ENCODE results near the gene CERS6. TPM values are rescaled to one million over a fixed set of nuclear protein-coding genes. Genes with fewer than 3 reads are reported as not detected.

Gene CERS6
- total and polyA plus RNA-seq, 2 of the 8 experiments (the other 6 are each of a cell fraction or from before 2014, with no cell fraction given) = 6.8 to 28.2 TPM

DNA sequence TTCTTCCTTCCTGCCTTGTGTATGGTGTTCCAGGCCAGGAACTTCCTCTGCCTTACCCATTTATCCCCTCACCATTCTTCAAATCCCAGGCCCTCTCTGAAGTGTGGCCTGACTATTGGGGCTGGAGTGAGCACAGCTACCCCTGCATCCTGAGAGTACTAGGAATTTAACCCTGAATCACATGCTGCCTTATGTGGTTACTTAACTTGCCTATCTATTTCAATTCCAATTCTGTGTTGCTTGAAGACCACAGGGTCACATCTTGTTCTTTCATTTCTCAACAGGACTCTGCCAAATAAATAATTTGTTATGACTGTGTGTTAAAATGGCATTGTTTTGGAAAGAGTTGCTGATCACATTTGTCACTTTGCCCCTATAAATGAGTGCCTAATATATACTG, 108.6 kb downstream of the CERS6 start:
- Histone ChIP-seq H3K27me3 (replicated peaks in 1 of 4; ENCODE audit: control insufficient read depth in 3 of 4, extremely low read depth in 1 of 4, insufficient read depth in 3 of 4, low read length in 3 of 4) (no peaks in the 10 kb centered on the region), H3K23ac (ENCODE audit: insufficient read length) (no peak overlapping the region), H3K23me2 (ENCODE audit: low read depth, low read length) (no peaks in the 10 kb centered on the region), H2AFZ (ENCODE audit: low read length) (no peak overlapping the region), H3K4ac (replicated peaks; ENCODE audit: insufficient read length, low read depth, low read length) (no peak overlapping the region), H2BK15ac (ENCODE audit: low read length) (no peak overlapping the region), H3K4me1 (replicated peaks in 1 of 4; ENCODE audit: control insufficient read depth in 3 of 4, insufficient read depth in 4 of 4, low read length in 3 of 4) (peaks cover 0 to 3% (median 0%) of the 10 kb centered on the region in 4 experiments; a peak in 1 of 7 replicates), H3K9ac (replicated peaks in 1 of 4; ENCODE audit: extremely low read depth in 1 of 4, low read depth in 3 of 4, low read length in 3 of 4) (no peak overlapping the region), H2AK5ac (ENCODE audit: low read depth, low read length) (no peak overlapping the region), H3K27ac (ENCODE audit: low read depth, low read length) (no peak overlapping the region), H3K14ac (ENCODE audit: insufficient read length) (no peak overlapping the region), H3K56ac (replicated peaks; ENCODE audit: insufficient read length, low read depth, low read length) (no peak overlapping the region), H3K79me2 (ENCODE audit: control insufficient read depth in 1 of 2, insufficient read depth in 2 of 2, low read length in 2 of 2) (no peaks in the 10 kb centered on the region; a peak in 3 of 4 replicates), H2BK12ac (ENCODE audit: low read depth, low read length) (no peak overlapping the region), H3K4me2 (ENCODE audit: insufficient read depth in 1 of 2, low read depth in 2 of 2, low read length in 2 of 2) (no peak overlapping the region), H4K8ac (ENCODE audit: extremely low read depth, insufficient read depth, low read length) (no peak overlapping the region), H2BK120ac (replicated peaks; ENCODE audit: low read depth, low read length) (no peak overlapping the region), H3K36me3 (ENCODE audit: control insufficient read depth in 2 of 4, insufficient read depth in 4 of 4, low read length in 3 of 4) (peaks cover 0 to 6% (median 1%) of the 10 kb centered on the region in 4 experiments; a peak in 2 of 8 replicates), H4K20me1 (replicated peaks in 1 of 2; ENCODE audit: control insufficient read depth in 1 of 2, insufficient read depth in 2 of 2, low read length in 2 of 2) (no peaks in the 10 kb centered on the region), H3K4me3 (ENCODE audit: extremely low read depth in 1 of 4, insufficient read depth in 2 of 4, low read depth in 3 of 4, low read length in 4 of 4) (no peak overlapping the region), H3K18ac (ENCODE audit: extremely low read depth, low read length) (no peak overlapping the region), H2BK5ac (ENCODE audit: low read depth, low read length) (no peak overlapping the region), H4K91ac (replicated peaks; ENCODE audit: insufficient read length, low read length) (no peak overlapping the region), H2BK20ac (ENCODE audit: low read length) (no peak overlapping the region), H4K5ac (ENCODE audit: insufficient read length, low read depth, low read length) (no peak overlapping the region), H3K9me3 (ENCODE audit: insufficient read depth in 2 of 2, low read depth in 1 of 2, low read length in 1 of 2) (no peaks in the 10 kb centered on the region), H3K79me1 (ENCODE audit: low read depth, low read length) (peaks cover 6% of the 10 kb centered on the region)
- POLR2A ChIA-PET (ENCODE audit: partially characterized antibody) = no interaction called here
- CTCF ChIA-PET (ENCODE audit: partially characterized antibody) = no interaction called here
- FAIRE-seq (peak; percentile 13), DNase-seq (ENCODE audit: low read depth in 1 of 2, low spot score in 2 of 2) (no peak)
- no peak for TF ChIP-seq CHD7 (IDR thresholded peaks at IDR 0.05; ENCODE audit: insufficient replicate concordance, low read length)
